Smooth muscle cell (in vitro differentiated cells): Measurements from ENCODE around the gene EIF4E2. TPM values are rescaled to one million over a fixed set of nuclear protein-coding genes. Genes with fewer than 3 reads are reported as not detected.

ENCODE experiments used
- DNase-seq: peaks from one replicate; lab custom pipeline; 2025; ENCODE audit not compliant: unreplicated experiment; lab: John Stamatoyannopoulos, UW
- H2AFZ ChIP-seq: fragments of 200-600 bp; sonication (generic); 2 replicates; pipeline ENCODE4 v1.6.0; 2016; ENCODE audit warnings: antibody characterized with exemption, low read depth, mild to moderate bottlenecking
- H3F3A ChIP-seq: fragments of 200-600 bp; sonication (generic); 2 replicates; pipeline ENCODE4 v1.6.0; 2017; ENCODE audit warnings: antibody characterized with exemption, low read depth
- H3K27ac ChIP-seq: fragments of 200-600 bp; sonication (generic); 2 replicates; pipeline ENCODE4 v1.5.1; 2016; ENCODE audit warnings: low read depth, mild to moderate bottlenecking
- H3K27me3 ChIP-seq: fragments of 200-600 bp; sonication (generic); 2 replicates; pipeline ENCODE4 v1.6.1; 2016; ENCODE audit warnings: low read depth, mild to moderate bottlenecking
- H3K36me3 ChIP-seq: fragments of 200-600 bp; sonication (generic); 2 replicates; pipeline ENCODE4 v1.5.1; 2016; ENCODE audit warnings: low read depth
- H3K4me1 ChIP-seq: fragments of 200-600 bp; sonication (generic); 2 replicates; pipeline ENCODE4 v1.5.1; 2016; ENCODE audit warnings: low read depth
- H3K4me2 ChIP-seq: fragments of 200-600 bp; sonication (generic); 2 replicates; pipeline ENCODE4 v1.6.0; 2016; ENCODE audit warnings: mild to moderate bottlenecking
- H3K4me3 ChIP-seq: fragments of 200-600 bp; sonication (generic); 2 replicates; pipeline ENCODE4 v1.5.1; 2016; ENCODE audit warnings: mild to moderate bottlenecking
- H3K79me2 ChIP-seq: fragments of 200-600 bp; sonication (generic); 2 replicates; pipeline ENCODE4 v1.6.0; 2016; ENCODE audit warnings: low read depth, mild to moderate bottlenecking
- H3K9ac ChIP-seq: fragments of 200-600 bp; sonication (generic); 2 replicates; pipeline ENCODE4 v1.6.0; 2016; ENCODE audit warnings: low read depth
- H3K9me3 ChIP-seq: fragments of 200-600 bp; sonication (generic); replicated peaks from 2 replicates; pipeline ENCODE4 v1.5.1; 2016; ENCODE audit warnings: low read depth
- H4K20me1 ChIP-seq: fragments of 200-600 bp; sonication (generic); 2 replicates; pipeline ENCODE4 v1.6.0; 2016; ENCODE audit warnings: low read depth
- WGBS: methylation state at CpG from one replicate; pipeline ENCODE4 v1.1.7; 2016; ENCODE audit warnings: low lambda C conversion rate; 5-methylcytosine and 5-hydroxymethylcytosine counted together
- polyA plus RNA-seq: library from polyadenylated mRNA; unstranded; fragments of >200 nt; fragmentation: Nextera tagmentation; extraction: Ambion mirVana; gene quantifications from 2 replicates; pipeline ENCODE4 v1.2.1, GENCODE V29; 2016
- total RNA-seq: library from RNA; depleted of rRNA; stranded (reverse); fragments of >200 nt; gene quantifications from 2 replicates; pipeline ENCODE4 v1.2.3, GENCODE V29; 2014
- TF ChIP-seq, protein P1 (sequence below): fragments of 200-600 bp; sonication (generic); IDR thresholded peaks from 2 replicates; pipeline ENCODE4 v1.5.1; 2017; ENCODE audit warnings: borderline replicate concordance, mild to moderate bottlenecking, antibody characterized with exemption; ENCODE audit not compliant: insufficient read depth, poor library complexity, severe bottlenecking

EIF4E2 gene
- total and polyA plus RNA-seq, 2 experiments from 2014 or later = 83.1 to 189 TPM

DNA sequence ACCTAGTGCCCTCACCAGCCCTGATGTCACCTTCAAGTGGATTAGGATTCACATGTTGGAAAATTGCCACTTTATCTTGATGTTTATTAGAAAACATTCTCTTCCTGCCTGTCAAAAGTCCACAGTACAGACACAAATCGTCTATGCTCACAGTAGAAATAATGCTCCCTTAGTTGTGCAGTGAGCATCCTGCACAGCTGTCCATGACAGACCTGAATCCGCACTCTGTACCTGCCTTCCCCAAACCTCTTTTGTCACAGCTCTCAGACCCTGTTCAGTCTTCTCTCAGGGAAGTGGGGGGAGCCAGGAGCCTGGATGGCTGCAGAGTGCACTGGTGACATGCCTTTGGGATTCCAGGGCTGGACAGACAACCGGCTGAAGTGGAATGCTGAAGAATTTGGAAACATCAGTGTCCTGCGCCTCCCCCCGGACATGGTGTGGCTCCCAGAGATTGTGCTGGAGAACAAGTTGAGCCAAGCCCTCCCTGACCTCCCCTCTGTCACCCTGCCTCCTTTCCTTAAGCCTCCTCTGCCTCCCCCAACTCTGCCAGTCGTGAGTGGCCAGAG, 22.5 kb upstream of the EIF4E2 start:
- WGBS = 89% methylated on average over 6 of the region's 6 CpGs
- no peak overlapping the region for H3K9ac ChIP-seq
- no peaks in the 10 kb centered on the region for H3K79me2 ChIP-seq
- H4K20me1 ChIP-seq = no peaks in the 10 kb centered on the region
- peaks cover 4% of the 10 kb centered on the region for H3K4me1 ChIP-seq
- H3K27me3 ChIP-seq = peaks cover 19% of the 10 kb centered on the region
- H2AFZ ChIP-seq = no peak overlapping the region
- no peaks in the 10 kb centered on the region for H3F3A ChIP-seq
- TF ChIP-seq, protein P1, sequence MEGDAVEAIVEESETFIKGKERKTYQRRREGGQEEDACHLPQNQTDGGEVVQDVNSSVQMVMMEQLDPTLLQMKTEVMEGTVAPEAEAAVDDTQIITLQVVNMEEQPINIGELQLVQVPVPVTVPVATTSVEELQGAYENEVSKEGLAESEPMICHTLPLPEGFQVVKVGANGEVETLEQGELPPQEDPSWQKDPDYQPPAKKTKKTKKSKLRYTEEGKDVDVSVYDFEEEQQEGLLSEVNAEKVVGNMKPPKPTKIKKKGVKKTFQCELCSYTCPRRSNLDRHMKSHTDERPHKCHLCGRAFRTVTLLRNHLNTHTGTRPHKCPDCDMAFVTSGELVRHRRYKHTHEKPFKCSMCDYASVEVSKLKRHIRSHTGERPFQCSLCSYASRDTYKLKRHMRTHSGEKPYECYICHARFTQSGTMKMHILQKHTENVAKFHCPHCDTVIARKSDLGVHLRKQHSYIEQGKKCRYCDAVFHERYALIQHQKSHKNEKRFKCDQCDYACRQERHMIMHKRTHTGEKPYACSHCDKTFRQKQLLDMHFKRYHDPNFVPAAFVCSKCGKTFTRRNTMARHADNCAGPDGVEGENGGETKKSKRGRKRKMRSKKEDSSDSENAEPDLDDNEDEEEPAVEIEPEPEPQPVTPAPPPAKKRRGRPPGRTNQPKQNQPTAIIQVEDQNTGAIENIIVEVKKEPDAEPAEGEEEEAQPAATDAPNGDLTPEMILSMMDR = no peak
- no peak overlapping the region for H3K27ac ChIP-seq
- DNase-seq = no peak
- no peak overlapping the region for H3K4me2 ChIP-seq
- H3K36me3 ChIP-seq = no peaks in the 10 kb centered on the region
- H3K9me3 ChIP-seq = no peaks in the 10 kb centered on the region
- H3K4me3 ChIP-seq = no peak overlapping the region

DNA sequence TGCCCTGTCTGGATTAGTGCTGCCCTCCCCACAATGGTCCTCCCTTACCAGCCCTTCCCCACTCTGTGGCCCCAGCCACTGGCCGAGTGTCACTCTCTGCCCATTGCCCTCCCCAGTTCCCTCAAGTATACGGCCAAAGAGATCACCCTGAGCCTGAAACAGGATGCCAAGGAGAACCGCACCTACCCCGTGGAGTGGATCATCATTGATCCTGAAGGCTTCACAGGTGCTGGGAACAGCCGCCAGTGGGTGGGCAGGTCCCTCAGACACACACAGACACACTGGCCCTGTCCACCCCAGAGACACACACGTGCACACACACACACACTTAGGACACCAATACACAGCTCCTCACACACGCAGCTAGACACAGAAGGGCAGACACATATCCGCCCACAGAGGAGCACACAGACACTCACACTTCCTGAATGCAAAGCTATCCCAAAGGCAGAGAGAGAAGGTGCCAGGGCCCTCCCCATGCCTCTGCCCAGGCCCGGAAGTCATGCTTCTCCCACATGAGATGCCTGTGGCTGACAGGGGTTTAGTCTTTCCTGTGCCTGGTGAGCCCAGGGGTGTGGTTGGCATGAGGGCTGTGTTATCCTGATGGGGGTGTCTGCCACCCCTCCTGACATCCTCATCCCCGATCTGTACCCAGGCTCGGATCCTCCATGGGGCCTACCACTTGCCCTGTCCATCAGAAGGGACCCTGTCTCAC, 21.6 kb upstream of the EIF4E2 start:
- H3K9ac ChIP-seq = no peak overlapping the region

DNA sequence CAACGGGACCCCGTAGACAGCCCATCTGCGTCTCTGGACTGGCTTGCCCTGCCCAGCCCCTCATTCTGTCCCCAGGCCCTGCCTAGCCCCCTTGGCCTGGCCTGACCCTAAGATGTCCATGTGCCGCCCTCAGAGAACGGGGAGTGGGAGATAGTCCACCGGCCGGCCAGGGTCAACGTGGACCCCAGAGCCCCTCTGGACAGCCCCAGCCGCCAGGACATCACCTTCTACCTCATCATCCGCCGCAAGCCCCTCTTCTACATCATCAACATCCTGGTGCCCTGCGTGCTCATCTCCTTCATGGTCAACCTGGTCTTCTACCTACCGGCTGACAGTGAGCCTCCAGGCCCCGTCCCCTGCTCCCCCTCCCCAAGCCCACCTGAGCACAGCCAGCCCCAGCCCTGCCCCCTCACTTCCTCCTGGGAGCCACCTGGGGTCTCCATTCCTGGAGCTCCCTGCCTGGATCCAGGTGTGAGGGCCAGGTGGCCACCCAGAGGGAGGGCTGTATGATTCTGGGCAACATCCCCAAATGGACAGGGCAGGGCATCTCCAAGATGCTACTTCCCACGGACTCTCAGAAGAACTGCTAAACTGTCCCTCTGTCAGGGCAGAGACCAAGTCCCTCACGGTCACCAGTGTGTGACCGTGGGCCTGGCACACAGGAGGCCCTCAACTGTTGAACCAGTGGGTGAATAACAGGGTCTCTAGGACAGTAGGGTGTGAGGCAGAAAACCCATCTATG, 20.5 kb upstream of the EIF4E2 start:
- Histone ChIP-seq H3K4me3 (no peak overlapping the region), H4K20me1 (no peaks in the 10 kb centered on the region), H3K27me3 (no peaks in the 10 kb centered on the region), H3K9me3 (no peaks in the 10 kb centered on the region), H3K4me2 (no peak overlapping the region), H2AFZ (no peak overlapping the region), H3K27ac (no peak overlapping the region), H3K36me3 (no peaks in the 10 kb centered on the region), H3K4me1 (peaks cover 4% of the 10 kb centered on the region), H3K79me2 (no peaks in the 10 kb centered on the region), H3F3A (no peaks in the 10 kb centered on the region), H3K9ac (no peak overlapping the region)
- DNase-seq = no peak
- 97% methylated on average over 16 of the region's 17 CpGs for WGBS
- TF ChIP-seq, protein P1 = no peak

More for the DNA sequence above, 21.6 kb upstream of the EIF4E2 start:
- Histone ChIP-seq H3K27me3 (peaks cover 10% of the 10 kb centered on the region), H3K4me1 (peaks cover 4% of the 10 kb centered on the region), H3K36me3 (no peaks in the 10 kb centered on the region), H2AFZ (no peak overlapping the region), H3K4me2 (no peak overlapping the region), H3K4me3 (no peak overlapping the region), H3K9me3 (no peaks in the 10 kb centered on the region), H3F3A (no peaks in the 10 kb centered on the region), H3K27ac (no peak overlapping the region), H4K20me1 (no peaks in the 10 kb centered on the region), H3K79me2 (no peaks in the 10 kb centered on the region)
- TF ChIP-seq, protein P1 = no peak
- WGBS = 86% methylated on average over 11 of the region's 11 CpGs
- no peak for DNase-seq
